ENCODE results near the gene SNAI1. TPM values are rescaled to one million over a fixed set of nuclear protein-coding genes. Genes with fewer than 3 reads are reported as not detected.

The SNAI1 gene
- total and polyA plus RNA-seq, 2 donors (not counting 1 experiment from before 2014, with no cell fraction given) = 0.66 to 1.4 TPM

DNA sequence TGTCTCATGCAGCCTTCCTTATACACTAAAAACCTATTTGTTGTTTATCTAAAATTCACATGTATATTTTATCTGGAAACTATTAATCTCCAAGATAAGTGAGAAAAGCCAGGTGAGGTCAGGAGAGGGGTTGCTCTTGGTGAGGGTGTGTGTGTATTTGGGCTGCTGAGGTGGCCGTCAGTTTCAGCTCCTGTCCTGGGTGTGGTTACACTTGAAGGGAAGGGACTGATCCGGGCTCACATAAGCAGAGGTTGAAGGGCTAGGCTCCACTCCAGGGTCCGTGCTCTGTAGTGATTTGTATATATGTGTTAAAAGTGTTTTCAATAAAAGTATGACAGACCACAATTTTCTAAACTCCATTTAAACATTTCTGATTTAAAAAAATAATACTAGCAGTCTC lies 13.5 kb upstream of the SNAI1 start:
- Histone ChIP-seq H3K9me3 (ENCODE audit: control insufficient read depth, insufficient read depth, low read depth, low read length) (no peaks in the 10 kb centered on the region), H3K27ac (ENCODE audit: insufficient read depth, low read length) (no peak overlapping the region), H4K20me1 (ENCODE audit: control insufficient read depth, extremely low read depth, insufficient read depth, low read length) (no peaks in the 10 kb centered on the region), H3K4me1 (ENCODE audit: control insufficient read depth, extremely low read depth, insufficient read depth, low read length) (no peaks in the 10 kb centered on the region), H3K4me3 (replicated peaks in 1 of 4; ENCODE audit: control extremely low read depth in 1 of 4, insufficient read depth in 1 of 4, low read depth in 3 of 4, low read length in 4 of 4) (no peak overlapping the region), H2AFZ (ENCODE audit: low read length) (no peak overlapping the region), H3K4me2 (ENCODE audit: extremely low read depth, insufficient read depth, low read length) (no peak overlapping the region), H3K36me3 (ENCODE audit: control insufficient read depth, insufficient read depth, low read length) (no peaks in the 10 kb centered on the region), H3K79me2 (ENCODE audit: control insufficient read depth, insufficient read depth, low read length) (no peaks in the 10 kb centered on the region), H3K27me3 (ENCODE audit: control insufficient read depth, insufficient read depth, low read length) (no peaks in the 10 kb centered on the region), H3K9ac (ENCODE audit: insufficient read depth, low read length) (no peak overlapping the region)
- no peak for DNase-seq (ENCODE audit: low read depth in 2 of 2)
- no peak for TF ChIP-seq CTCF (conservative IDR thresholded peaks at IDR 0.05 in 1 of 2, IDR thresholded peaks at IDR 0.05 in 1 of 2; ENCODE audit: low read depth in 1 of 2, low read length in 2 of 2)
- no peak for TF ChIP-seq EZH2 (IDR thresholded peaks at IDR 0.05; ENCODE audit: low read length, missing control alignments)

DNA sequence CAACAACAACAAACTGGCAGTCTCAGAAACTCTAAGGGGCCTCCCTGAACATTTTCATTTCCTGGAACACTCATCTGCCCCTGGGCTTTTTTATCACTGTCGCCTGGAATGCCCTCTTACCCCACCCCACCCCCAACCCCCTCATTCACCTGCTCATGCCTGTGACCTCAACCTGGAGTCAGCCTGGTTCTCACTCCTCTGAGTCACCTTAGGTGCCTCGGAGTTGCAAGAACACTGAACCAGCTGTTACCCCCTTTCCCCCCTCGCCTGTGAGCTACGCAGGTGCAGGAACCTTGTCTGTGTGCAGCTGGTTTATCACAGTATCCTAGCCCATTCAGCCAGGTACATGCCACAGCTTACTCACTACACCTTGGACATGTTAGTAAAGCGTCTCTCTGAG lies 12.8 kb upstream of the SNAI1 start:
- Histone ChIP-seq H3K4me1 (ENCODE audit: control insufficient read depth, extremely low read depth, insufficient read depth, low read length) (no peaks in the 10 kb centered on the region), H3K4me3 (replicated peaks in 1 of 4; ENCODE audit: control extremely low read depth in 1 of 4, insufficient read depth in 1 of 4, low read depth in 3 of 4, low read length in 4 of 4) (no peak overlapping the region), H4K20me1 (ENCODE audit: control insufficient read depth, extremely low read depth, insufficient read depth, low read length) (no peaks in the 10 kb centered on the region), H3K9me3 (ENCODE audit: control insufficient read depth, insufficient read depth, low read depth, low read length) (no peaks in the 10 kb centered on the region), H2AFZ (ENCODE audit: low read length) (no peak overlapping the region), H3K79me2 (ENCODE audit: control insufficient read depth, insufficient read depth, low read length) (no peaks in the 10 kb centered on the region), H3K27ac (ENCODE audit: insufficient read depth, low read length) (no peak overlapping the region), H3K27me3 (ENCODE audit: control insufficient read depth, insufficient read depth, low read length) (no peaks in the 10 kb centered on the region), H3K36me3 (ENCODE audit: control insufficient read depth, insufficient read depth, low read length) (no peaks in the 10 kb centered on the region), H3K4me2 (ENCODE audit: extremely low read depth, insufficient read depth, low read length) (no peak overlapping the region), H3K9ac (ENCODE audit: insufficient read depth, low read length) (no peak overlapping the region)
- no peak for DNase-seq (ENCODE audit: low read depth in 2 of 2)
- TF ChIP-seq EZH2 (IDR thresholded peaks at IDR 0.05; ENCODE audit: low read length, missing control alignments) = no peak
- TF ChIP-seq CTCF (conservative IDR thresholded peaks at IDR 0.05 in 1 of 2, IDR thresholded peaks at IDR 0.05 in 1 of 2; ENCODE audit: low read depth in 1 of 2, low read length in 2 of 2) = no peak

GRCh38 chr20:49970498-49970897 lies 12.3 kb upstream of the SNAI1 start:
- Histone ChIP-seq H3K4me2 (ENCODE audit: extremely low read depth, insufficient read depth, low read length) (no peak overlapping the region), H3K4me3 (replicated peaks in 1 of 4; ENCODE audit: control extremely low read depth in 1 of 4, insufficient read depth in 1 of 4, low read depth in 3 of 4, low read length in 4 of 4) (no peak overlapping the region), H3K4me1 (ENCODE audit: control insufficient read depth, extremely low read depth, insufficient read depth, low read length) (no peaks in the 10 kb centered on the region), H3K36me3 (ENCODE audit: control insufficient read depth, insufficient read depth, low read length) (no peaks in the 10 kb centered on the region), H3K9ac (ENCODE audit: insufficient read depth, low read length) (no peak overlapping the region), H3K27ac (ENCODE audit: insufficient read depth, low read length) (no peak overlapping the region), H2AFZ (ENCODE audit: low read length) (no peak overlapping the region), H3K79me2 (ENCODE audit: control insufficient read depth, insufficient read depth, low read length) (no peaks in the 10 kb centered on the region), H3K27me3 (ENCODE audit: control insufficient read depth, insufficient read depth, low read length) (no peaks in the 10 kb centered on the region), H4K20me1 (ENCODE audit: control insufficient read depth, extremely low read depth, insufficient read depth, low read length) (no peaks in the 10 kb centered on the region), H3K9me3 (ENCODE audit: control insufficient read depth, insufficient read depth, low read depth, low read length) (no peaks in the 10 kb centered on the region)
- no peak for DNase-seq (ENCODE audit: low read depth in 2 of 2)
- TF ChIP-seq EZH2 (IDR thresholded peaks at IDR 0.05; ENCODE audit: low read length, missing control alignments) = no peak
- no peak for TF ChIP-seq CTCF (conservative IDR thresholded peaks at IDR 0.05 in 1 of 2, IDR thresholded peaks at IDR 0.05 in 1 of 2; ENCODE audit: low read depth in 1 of 2, low read length in 2 of 2)
